ACHN (cell line): ENCODE measurements around the gene MLH1.
"Not testable (repeated sequence)": the region's sequence is repeated elsewhere in the genome, so short reads cannot be mapped to it uniquely, and the experiment has no call there.

Experiments used
- DNase-seq: peaks from one replicate; pipeline ENCODE4 v3.0.0-alpha.2; 2015
- in situ Hi-C: cut with HindIII; loops from 2 replicates; pipeline ENCODE4 v1.10.0; 2017; ENCODE audit warnings: low sequenced_read_pairs, low pct_ligation_motif_present, low pct_unique_long_range_greater_than_20kb

The MLH1 gene

DNA sequence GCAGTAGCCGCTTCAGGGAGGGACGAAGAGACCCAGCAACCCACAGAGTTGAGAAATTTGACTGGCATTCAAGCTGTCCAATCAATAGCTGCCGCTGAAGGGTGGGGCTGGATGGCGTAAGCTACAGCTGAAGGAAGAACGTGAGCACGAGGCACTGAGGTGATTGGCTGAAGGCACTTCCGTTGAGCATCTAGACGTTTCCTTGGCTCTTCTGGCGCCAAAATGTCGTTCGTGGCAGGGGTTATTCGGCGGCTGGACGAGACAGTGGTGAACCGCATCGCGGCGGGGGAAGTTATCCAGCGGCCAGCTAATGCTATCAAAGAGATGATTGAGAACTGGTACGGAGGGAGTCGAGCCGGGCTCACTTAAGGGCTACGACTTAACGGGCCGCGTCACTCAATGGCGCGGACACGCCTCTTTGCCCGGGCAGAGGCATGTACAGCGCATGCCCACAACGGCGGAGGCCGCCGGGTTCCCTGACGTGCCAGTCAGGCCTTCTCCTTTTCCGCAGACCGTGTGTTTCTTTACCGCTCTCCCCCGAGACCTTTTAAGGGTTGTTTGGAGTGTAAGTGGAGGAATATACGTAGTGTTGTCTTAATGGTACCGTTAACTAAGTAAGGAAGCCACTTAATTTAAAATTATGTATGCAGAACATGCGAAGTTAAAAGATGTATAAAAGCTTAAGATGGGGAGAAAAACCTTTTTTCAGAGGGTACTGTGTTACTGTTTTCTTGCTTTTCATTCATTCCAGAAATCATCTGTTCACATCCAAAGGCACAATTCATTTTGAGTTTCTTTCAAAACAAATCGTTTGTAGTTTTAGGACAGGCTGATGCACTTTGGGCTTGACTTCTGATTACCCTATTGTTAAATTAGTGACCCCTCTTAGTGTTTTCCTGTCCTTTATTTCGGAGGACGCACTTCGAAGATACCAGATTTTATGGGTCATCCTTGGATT is at the start of gene MLH1:
TSS of gene MLH1 (plus strand) at position 193 of the 958 bp plus-strand sequence. CDS start at position 223, 30 bp downstream.
- DNase-seq: peak; percentile 100
- in situ Hi-C loops: no loop called here

DNA sequence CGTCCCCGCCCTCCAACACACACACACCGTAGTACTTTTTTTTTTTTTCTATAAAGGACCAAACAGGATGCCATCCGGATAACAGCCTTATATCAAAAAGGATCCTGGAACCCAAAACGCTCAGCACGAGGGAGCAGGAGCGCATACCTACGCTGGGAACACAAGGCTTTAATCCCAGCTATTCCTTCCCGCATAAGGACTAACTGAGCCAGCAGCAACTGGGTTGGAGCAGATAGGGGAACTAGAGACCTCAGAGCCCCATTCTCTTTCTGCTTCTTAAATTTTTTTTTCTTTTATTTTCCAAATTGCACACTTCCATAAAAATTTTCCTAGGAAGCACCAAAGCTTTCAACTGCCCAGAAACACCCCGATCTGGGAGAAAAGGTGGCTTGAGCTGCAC is 49.7 kb upstream of the MLH1 start:
- DNase-seq: no peak
- in situ Hi-C loops: no loop called here

DNA sequence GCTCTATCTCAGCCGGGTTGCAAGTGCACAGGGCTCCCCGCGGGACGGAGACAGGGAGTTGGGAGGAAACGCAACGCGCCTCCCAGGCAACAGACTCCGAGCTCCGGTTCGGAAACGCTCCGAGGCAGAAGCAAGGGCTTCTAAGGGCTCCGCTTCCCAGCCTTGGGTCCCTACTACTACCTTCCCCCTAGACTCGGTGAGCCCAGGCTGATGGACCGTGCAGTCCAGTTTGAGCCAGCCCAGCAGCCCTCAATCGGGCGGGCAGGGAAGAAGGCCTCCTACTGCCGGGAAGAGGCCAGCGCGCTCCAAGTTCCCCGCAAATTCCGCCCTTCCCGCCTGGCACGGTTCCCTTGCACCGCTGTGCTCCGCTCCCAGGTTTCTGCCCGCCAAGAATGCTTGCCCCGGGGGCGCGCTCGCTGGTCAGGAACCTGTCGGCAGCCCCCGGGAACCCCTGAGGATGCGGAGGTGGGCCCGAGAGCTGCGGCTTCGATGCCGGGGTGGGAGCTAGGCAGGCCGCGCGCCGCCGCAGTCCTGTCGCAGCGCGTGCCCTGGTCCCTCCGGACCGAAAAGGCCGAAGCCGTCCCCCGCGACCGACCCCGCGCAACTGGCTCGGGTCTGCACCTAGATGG is 49.2 kb upstream of the MLH1 start:
- in situ Hi-C loops: no loop called here
- peak; percentile 58 for DNase-seq

DNA sequence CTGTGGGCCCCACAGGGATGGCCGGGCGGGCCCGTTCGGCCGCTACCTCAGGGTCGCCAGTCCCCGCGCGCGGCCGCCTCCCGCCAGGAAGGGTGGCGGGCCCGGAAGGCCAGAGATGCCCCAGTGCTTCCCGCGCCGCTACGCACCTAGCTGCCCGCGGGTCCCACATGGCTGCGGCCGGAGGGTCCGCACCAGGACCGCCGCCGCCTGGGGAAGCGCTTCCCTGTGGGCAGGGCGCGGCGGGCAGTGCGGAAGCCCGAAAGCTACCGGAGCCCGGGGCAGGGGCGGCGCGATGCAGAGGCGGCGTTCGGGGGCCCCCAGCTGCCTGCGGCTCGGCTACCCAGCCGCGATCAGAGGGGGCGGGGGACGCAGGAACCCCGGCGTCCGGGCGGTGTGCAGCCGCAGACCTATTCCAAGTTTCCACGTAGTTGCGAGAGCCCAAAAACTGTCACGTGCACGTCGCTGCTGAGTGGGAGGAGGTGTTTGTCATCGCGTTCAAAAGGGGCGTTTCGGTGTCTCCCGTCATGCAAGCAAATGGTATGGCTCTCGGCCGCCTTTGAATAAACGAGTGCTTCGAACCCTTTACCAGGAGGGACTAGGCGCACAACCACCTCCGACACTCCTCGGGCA is 48.6 kb upstream of the MLH1 start, which contains the start of gene TRANK1:
TSS of gene TRANK1 (minus strand) at position 414 of the 630 bp plus-strand sequence. CDS start at position 169, 245 bp downstream.
- DNase-seq: peak; percentile 6
- in situ Hi-C loops: no loop called here

DNA sequence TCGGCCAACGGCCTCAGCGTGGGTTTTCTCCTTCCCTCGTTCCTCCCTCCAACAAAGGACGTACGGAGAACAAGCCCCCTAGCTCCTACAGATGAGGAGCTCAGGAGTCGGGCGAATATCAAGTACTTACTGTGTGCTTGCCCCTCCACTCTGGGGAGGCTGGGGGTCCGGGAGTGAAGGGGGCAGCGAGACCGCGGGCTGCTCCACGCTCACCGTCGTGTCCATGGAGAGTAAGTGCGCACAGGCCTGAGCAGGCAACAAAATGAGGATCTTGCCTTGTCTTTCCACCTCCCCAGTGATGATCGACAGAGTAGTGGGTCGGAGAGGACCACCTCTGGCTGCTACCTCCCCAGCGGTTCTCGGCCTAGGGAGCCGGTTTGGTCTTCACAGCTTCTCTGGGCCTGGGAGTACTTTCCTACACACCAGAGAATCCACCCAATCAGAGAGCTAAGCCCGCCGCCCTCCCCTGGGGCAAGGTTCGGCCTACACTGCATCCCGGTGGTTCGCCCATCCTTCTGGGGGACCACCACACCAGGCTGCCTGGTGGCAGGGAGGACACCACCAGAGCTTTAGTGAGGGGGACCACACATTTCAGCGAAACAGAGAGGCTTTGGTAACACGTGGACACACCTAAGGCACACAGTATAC is 47.9 kb upstream of the MLH1 start:
- in situ Hi-C loops: no loop called here
- DNase-seq: no peak

DNA sequence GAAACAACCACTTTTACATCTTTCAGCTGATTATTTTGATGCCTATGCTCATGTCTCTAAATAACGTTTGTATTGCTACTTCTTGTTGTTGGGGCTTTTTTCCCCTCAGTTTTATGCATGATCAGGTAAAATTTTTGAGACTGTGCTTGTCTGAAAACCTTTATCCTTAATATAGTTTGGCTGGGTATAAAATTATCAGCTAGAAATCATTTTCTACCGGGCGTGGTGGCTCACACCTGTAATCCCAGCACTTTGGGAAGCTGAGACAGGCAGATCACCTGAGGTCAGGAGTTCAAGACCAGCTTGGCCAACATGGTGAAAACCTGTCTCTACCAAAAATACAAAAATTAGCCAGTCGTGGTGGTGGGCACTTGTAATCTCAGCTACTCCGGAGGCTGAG is 45.5 kb upstream of the MLH1 start:
- in situ Hi-C loops, DNase-seq: not testable (repeated sequence)

DNA sequence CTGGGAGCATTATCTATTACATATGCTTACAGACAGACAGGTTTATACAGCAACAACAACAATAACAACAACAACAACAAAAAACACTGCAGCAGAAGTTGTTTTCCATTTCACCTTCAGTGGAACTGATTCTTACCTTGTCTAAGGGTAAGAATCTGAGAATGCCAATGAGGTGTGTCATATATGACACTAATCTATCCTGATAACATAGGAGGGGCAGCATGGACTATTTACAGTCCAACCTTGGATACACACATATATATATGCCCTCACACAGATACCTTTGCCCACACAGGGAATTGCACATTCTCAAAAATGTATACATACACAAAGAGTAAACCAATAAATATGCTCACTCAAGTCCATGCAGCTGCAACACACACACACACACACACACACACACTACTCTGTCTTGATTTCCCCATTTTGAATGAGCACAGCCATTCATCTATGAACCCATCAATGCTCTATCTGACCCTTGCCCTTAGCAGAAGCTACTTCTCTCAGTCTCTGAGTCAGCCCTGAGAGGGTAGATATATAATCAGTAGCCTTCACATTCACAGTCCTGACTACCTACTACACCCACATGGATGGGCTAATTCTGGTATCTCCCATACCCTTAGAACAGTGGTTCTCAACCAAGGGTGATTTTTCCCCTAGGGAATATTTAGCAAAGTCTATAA is 38.7 kb upstream of the MLH1 start:
- in situ Hi-C loops: no loop called here

DNA sequence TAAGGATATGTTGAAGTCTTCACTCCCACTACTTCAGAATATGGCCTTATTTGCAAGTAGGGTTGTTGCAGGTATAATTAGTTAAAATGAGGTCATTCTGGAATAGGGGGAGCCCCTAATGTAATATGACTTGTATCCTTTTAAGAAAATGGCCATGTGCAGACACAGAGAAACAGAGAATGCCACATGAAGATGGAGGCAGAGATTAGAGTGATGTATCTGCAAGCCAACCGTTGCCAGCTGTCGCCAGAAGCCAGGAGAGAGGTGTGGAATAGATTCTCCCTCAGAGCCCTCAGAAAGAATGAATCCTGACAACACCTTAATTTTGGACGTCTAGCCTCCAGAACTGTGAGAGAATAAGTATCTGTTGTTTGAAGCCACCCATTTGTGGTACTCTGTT is 37.2 kb upstream of the MLH1 start:
- DNase-seq: no peak
- in situ Hi-C loops: no loop called here

More for the DNA sequence above, 38.7 kb upstream of the MLH1 start:
- no peak for DNase-seq

DNA sequence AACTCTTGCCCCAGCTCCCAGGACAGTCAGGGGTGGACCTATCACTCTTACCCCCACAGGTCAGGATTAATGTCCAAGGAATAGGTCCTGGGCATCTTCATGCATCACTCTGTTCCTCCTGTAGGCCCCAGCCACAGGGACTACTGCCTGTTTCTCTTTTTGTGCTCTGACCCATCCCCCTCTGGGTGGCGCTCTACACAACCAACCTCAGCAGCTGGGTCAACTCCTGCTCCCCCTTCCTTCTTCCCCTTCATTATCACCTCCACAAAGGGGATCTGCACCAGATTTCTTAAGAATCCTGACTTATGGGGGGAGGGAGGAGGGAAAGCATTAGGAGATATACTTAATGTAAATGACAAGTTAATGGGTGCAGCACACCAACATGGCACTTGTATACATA is 36.3 kb upstream of the MLH1 start:
- DNase-seq: no peak
- in situ Hi-C loops: no loop called here

DNA sequence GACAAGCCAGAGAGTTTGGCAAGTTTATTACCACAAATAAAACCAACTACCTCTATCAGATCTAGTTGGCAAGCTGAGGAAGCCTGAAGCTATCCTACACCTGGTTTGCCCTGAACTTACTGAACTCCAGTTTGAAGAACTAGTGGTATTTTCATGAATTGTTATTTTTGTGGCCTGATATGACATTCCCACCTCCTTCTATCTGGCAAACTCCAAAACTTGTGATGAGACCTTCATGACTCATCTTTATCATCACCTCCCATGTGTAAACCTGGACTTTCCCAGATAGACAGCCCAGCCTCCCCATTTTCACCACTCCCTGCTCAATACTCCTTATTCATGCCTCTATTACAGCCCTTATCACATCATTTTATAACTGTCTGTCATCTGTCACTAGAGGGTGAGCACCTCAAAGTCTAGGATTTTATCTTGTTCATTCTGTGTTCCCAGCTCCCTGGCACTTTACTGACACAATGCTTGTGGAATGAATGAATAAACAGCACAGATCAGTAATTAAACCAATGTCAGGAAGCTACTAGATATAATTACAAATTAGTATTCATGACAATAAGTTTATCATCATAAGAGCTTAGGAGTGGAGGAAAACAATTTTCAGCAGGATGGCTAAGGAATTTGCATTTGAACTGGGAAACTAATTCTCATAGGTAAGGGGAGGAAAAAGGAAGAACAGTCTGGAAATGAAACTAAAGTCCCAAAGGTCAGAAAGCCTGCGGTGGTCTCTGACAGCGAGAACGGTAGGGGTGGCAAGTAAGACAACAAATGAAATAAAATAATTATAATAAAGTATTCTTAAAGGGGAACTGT is 35.2 kb upstream of the MLH1 start:
- peak; percentile 25 for DNase-seq
- in situ Hi-C loops: no loop called here

DNA sequence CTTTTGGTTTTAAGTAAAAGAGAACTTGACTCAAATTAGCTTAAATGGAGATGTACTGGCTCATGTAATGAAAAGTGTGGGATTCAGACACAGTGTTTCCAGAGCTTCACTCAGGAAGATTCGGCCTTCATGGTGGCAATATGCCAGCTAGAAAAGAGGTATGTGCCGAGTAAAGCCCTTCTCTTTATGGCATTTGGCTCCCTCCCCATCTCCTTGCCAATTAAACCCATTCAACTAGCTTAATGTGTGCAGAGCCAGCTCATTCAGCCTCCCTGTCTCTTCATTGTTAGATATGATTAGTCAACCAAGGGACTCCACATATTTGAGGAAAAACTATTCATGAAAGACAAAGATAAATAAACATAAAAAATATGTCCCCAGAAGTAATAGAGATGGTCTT is 33.5 kb upstream of the MLH1 start:
- in situ Hi-C loops: no loop called here
- DNase-seq: no peak

DNA sequence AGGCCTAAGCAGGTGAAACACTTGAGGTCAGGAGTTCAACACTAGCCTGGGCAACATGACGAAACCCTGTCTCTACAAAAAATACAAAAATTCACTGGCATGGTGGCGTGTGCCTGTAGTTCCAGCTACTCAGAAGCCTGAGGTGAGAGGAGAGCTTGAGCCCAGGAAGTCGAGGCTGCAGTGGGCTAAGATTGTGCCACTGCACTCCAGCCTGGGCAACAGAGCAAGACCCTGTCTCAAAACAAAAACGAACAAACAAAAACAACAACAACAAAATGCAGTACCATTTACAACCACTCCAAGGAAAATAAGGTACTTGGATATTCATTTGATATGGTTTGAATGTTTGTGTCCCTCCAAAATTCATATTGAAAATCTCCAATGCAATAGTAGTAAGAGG is 32.8 kb upstream of the MLH1 start:
- no peak for DNase-seq
- in situ Hi-C loops: no loop called here

DNA sequence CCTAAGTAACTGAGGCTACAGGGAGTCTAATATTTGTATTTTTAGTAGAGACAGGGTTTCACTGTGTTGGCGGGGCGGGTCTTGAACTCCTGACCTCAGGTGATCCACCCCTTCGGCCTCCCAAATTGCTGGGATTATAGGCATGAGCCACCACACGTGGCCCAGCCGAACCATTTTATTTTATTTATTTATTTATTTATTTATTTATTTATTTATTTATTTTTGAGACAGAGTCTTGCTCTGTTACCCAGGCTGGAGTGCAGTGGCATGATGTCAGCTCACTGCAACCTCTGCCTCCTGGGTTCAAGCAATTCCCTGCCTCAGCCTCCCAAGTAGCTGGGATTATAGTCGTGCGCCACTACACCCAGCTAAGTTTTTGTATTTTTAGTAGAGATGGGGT is 30.3 kb upstream of the MLH1 start:
- DNase-seq, in situ Hi-C loops: not testable (repeated sequence)

DNA sequence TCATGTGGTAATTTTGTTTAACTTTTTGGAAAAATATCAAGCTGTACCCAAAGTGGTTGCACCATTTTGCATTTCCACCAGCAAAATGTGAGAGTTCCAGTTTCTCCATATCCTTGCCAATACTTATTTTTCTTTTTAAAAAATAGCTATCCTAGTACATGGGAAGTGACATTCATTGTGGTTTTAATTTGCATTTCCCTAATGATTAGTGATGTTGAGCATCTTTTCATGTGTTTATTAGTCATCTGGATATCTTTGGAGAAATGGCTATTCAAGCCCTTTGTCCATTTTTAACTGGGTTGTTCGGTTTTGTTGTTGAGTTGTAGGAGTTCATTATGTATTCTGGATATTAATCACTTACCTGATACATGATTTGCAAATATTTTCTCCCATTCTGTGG is 29.0 kb upstream of the MLH1 start:
- in situ Hi-C loops: no loop called here
- DNase-seq: no peak

DNA sequence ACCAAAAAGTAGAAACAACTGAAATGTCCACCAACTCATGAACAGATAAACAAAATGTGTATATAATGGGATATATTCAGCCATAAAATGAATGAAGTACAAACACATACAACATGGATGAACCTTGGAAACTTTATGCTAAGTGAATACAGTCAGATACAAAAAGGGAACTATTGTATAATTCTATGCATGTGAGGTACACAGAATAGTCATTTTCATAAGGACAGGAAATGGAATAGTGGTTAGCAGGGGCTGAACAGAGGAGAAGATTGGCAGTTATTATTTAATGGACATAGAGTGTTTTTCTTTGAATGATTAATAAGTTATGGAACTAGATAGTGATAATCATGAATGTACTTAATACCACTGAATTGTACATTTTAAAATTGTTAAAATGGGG is 28.5 kb upstream of the MLH1 start:
- DNase-seq: no peak
- in situ Hi-C loops: no loop called here

DNA sequence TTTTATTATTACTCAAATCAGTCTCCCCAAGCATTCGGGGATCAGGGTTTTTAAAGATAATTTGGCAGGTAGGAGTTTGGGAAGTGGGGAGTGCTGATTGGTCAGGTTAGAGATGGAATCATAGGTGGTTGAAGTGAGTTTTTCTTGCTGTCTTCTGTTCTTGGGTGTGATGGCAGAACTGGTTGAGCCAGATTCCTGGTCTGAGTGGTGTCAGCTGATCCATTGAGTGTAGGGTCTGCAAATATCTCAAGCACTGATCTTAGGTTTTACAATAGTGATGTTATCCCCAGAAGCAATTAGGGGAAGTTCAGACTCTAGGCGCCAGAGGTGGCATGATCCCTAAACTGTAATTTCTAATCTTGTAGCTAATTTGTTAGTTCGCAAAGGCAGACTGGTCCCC is 27.9 kb upstream of the MLH1 start:
- in situ Hi-C loops: no loop called here
- no peak for DNase-seq

DNA sequence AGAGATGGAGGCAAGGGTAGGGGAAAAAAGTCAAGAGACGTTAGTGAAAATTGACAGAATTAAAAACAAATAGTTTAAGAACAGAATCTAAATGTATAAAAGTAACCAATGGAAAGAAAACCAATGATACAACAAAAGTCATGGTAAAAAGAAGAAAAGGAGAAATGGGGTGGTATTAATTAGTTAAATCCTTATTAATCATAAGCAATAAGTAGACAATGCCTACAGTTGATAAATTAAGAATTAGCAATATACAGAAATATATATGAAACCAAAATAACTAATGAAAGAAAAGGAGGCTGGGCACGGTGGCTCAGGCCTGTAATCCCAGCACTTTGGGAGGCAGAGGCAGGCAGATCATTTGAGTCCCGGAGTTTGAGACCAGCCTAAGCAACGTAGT is 24.2 kb upstream of the MLH1 start:
- in situ Hi-C loops: no loop called here
- DNase-seq: no peak
